ENCODE data around the gene STARD10. TPM values are rescaled to one million over a fixed set of nuclear protein-coding genes. Genes with fewer than 3 reads are reported as not detected.
A peak's percentile ranks its signal among the peaks of the same experiment; 100 is the strongest.

Gene STARD10
- total and polyA plus RNA-seq, 2 of the 8 experiments (the other 6 are each of a cell fraction or from before 2014, with no cell fraction given) = 23.7 to 35.7 TPM

DNA sequence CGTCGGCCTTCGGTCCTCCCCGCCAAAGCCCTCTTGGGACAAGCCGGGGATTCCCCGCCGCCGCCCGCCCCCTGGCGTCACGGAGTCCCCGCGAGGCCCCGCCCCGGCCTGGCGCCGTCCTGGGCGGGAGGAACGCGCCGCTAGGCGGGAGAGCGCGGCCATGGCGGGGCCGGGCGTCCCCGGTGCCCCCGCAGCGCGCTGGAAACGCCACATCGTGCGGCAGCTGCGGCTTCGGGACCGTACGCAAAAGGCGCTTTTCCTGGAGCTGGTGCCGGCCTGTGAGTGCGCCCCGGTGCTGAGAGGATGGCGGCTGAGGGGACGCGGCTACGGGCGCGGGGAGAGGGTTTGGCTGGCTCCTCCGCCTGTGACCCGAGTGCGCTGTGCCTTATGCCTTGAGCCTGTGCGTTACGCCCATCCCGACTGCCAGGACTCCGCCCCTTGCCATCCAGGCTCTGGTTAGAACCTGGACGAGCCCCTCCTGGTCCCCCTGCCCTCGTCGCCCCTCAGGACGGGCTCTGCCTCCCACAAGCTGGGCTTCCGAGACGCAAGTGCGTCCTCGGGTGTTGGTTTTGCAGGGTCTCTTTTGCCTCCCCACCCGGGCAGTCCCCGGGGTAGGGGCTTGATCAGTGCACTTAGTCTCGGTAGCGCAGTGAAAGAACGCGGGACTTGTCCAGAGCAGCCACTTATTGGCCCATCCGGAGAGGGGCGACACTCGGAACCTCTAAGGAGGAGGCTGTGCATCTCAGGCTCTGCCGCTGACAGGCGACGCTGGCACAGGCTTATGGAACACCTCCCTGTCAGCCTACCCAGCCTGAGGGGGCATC lies 20.7 kb upstream of the STARD10 start, which contains the start of gene ATG16L2 (continued):
- peak; percentile 43; the same call in 1 of the 2 replicates for TF ChIP-seq TBP (IDR thresholded peaks at IDR 0.05; ENCODE audit: low read depth, low read length)
- peak; percentile 88 for TF ChIP-seq YY1 (IDR thresholded peaks at IDR 0.05; ENCODE audit: low read depth, low read length)
- TF ChIP-seq, protein P1, sequence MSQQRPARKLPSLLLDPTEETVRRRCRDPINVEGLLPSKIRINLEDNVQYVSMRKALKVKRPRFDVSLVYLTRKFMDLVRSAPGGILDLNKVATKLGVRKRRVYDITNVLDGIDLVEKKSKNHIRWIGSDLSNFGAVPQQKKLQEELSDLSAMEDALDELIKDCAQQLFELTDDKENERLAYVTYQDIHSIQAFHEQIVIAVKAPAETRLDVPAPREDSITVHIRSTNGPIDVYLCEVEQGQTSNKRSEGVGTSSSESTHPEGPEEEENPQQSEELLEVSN (IDR thresholded peaks at IDR 0.05) = no peak
- TF ChIP-seq TEAD4 (IDR thresholded peaks at IDR 0.05; ENCODE audit: low read depth, low read length) = no peak
- TF ChIP-seq TCF12 (IDR thresholded peaks at IDR 0.05; ENCODE audit: low read depth, low read length) = no peak
- TF ChIP-seq CTBP2 (IDR thresholded peaks at IDR 0.05; ENCODE audit: borderline replicate concordance, insufficient read depth, insufficient read length, low read length) = no peak
- no peak for TF ChIP-seq GABPA (IDR thresholded peaks at IDR 0.05; ENCODE audit: borderline replicate concordance, insufficient read depth, low read length)
- no peak for TF ChIP-seq EP300 (IDR thresholded peaks at IDR 0.05; ENCODE audit: borderline replicate concordance in 1 of 2, low read depth in 2 of 2, low read length in 2 of 2)
- TF ChIP-seq, protein P2, sequence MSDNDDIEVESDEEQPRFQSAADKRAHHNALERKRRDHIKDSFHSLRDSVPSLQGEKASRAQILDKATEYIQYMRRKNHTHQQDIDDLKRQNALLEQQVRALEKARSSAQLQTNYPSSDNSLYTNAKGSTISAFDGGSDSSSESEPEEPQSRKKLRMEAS (IDR thresholded peaks at IDR 0.05) = peak; percentile 48
- peak in 1 of 2 experiments; percentile 50; a peak in 1 of 4 replicates for TF ChIP-seq HDAC2 (IDR thresholded peaks at IDR 0.05; ENCODE audit: borderline replicate concordance in 1 of 2, low read depth in 2 of 2, low read length in 2 of 2)
- no peak for TF ChIP-seq SIRT6 (IDR thresholded peaks at IDR 0.05; ENCODE audit: low read length)
- TF ChIP-seq EZH2 (IDR thresholded peaks at IDR 0.05; ENCODE audit: low read depth, low read length, severe bottlenecking) = no peak
- TF ChIP-seq KDM1A (IDR thresholded peaks at IDR 0.05; ENCODE audit: borderline replicate concordance, low read length) = no peak
- TF ChIP-seq ZNF274 (IDR thresholded peaks at IDR 0.05; ENCODE audit: borderline replicate concordance, extremely low read depth, low read length) = no peak
- TF ChIP-seq, protein P3, sequence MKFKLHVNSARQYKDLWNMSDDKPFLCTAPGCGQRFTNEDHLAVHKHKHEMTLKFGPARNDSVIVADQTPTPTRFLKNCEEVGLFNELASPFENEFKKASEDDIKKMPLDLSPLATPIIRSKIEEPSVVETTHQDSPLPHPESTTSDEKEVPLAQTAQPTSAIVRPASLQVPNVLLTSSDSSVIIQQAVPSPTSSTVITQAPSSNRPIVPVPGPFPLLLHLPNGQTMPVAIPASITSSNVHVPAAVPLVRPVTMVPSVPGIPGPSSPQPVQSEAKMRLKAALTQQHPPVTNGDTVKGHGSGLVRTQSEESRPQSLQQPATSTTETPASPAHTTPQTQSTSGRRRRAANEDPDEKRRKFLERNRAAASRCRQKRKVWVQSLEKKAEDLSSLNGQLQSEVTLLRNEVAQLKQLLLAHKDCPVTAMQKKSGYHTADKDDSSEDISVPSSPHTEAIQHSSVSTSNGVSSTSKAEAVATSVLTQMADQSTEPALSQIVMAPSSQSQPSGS (IDR thresholded peaks at IDR 0.05; ENCODE audit: low read length) = no peak
- no peak for TF ChIP-seq JUN (IDR thresholded peaks at IDR 0.05; ENCODE audit: low read depth, low read length)
- TF ChIP-seq TAF1 (IDR thresholded peaks at IDR 0.05; ENCODE audit: low read depth, low read length) = peak; percentile 78
- no peak for TF ChIP-seq CBX8 (IDR thresholded peaks at IDR 0.05; ENCODE audit: borderline replicate concordance, low read depth, low read length)
- no peak for TF ChIP-seq JUND (IDR thresholded peaks at IDR 0.05; ENCODE audit: low read length)
- no peak for TF ChIP-seq RXRA (IDR thresholded peaks at IDR 0.05; ENCODE audit: insufficient read depth, low read depth, low read length)
- TF ChIP-seq CEBPB (IDR thresholded peaks at IDR 0.05; ENCODE audit: low read depth, low read length) = no peak

Data from H1 (cell line).